Gastroesophageal sphincter (tissue), 3 donors: ENCODE data around the gene TMCC3.

Experiments
- EP300 ChIP-seq: sonication (generic); formaldehyde crosslinking; IDR thresholded peaks from one replicate; pipeline ENCODE4 v1.6.1; 2017; ENCODE audit warnings: antibody characterized with exemption, mild to moderate bottlenecking
- POLR2A ChIP-seq, 2 donors: fragments of 450-650 bp; IDR thresholded peaks; one replicate each; pipeline ENCODE4 v1.6.1; 2017; ENCODE audit warnings: antibody characterized with exemption in 2 of 2, mild to moderate bottlenecking in 2 of 2, moderate library complexity in 1 of 2
- POLR2AphosphoS5 ChIP-seq: sonication (generic); formaldehyde crosslinking; IDR thresholded peaks from one replicate; pipeline ENCODE4 v1.6.1; 2017; ENCODE audit warnings: antibody characterized with exemption
- TF ChIP-seq, protein P1 (sequence below), 4 experiments: fragments of 200-600 bp in 2 of 4; fragments of 450-650 bp in 2 of 4; sonication (generic) in 1 of 4; IDR thresholded peaks; one replicate each; pipeline ENCODE4 v1.5.1; 2017 to 2019; ENCODE audit warnings: antibody characterized with exemption in 4 of 4, mild to moderate bottlenecking in 2 of 4, moderate library complexity in 2 of 4

- TF ChIP-seq, protein P1, sequence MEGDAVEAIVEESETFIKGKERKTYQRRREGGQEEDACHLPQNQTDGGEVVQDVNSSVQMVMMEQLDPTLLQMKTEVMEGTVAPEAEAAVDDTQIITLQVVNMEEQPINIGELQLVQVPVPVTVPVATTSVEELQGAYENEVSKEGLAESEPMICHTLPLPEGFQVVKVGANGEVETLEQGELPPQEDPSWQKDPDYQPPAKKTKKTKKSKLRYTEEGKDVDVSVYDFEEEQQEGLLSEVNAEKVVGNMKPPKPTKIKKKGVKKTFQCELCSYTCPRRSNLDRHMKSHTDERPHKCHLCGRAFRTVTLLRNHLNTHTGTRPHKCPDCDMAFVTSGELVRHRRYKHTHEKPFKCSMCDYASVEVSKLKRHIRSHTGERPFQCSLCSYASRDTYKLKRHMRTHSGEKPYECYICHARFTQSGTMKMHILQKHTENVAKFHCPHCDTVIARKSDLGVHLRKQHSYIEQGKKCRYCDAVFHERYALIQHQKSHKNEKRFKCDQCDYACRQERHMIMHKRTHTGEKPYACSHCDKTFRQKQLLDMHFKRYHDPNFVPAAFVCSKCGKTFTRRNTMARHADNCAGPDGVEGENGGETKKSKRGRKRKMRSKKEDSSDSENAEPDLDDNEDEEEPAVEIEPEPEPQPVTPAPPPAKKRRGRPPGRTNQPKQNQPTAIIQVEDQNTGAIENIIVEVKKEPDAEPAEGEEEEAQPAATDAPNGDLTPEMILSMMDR (IDR thresholded peaks at IDR 0.05), result no peak
- peak; percentile 15 for TF ChIP-seq POLR2AphosphoS5
- TF ChIP-seq POLR2A (IDR thresholded peaks at IDR 0.05), result peak in 1 of 2 donors; percentile 1
- no peak for TF ChIP-seq EP300
Measured at GRCh38 chr12:94650143-94651056, at the start of gene TMCC3.
